Measurements from ENCODE around the gene ANKS3. TPM values are rescaled to one million over a fixed set of nuclear protein-coding genes. Genes with fewer than 3 reads are reported as not detected.

Gene ANKS3, protein sequence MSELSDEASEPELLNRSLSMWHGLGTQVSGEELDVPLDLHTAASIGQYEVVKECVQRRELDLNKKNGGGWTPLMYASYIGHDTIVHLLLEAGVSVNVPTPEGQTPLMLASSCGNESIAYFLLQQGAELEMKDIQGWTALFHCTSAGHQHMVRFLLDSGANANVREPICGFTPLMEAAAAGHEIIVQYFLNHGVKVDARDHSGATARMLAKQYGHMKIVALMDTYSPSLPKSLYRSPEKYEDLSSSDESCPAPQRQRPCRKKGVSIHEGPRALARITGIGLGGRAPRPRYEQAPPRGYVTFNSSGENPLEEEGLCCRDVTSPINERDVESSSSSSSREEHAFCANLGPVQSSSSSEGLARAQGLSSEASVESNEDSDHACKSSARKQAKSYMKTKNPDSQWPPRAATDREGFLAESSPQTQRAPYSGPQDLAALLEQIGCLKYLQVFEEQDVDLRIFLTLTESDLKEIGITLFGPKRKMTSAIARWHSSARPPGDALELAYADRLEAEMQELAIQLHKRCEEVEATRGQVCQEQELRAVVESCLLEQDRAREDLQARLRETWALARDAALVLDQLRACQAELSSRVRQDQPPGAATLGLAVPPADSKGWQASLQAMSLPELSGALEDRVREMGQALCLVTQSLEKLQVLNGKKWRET
- total RNA-seq (2014; rRNA removed; shearing (Covaris generic)) (17.6 and 19.5 TPM in 2 replicates), total RNA-seq (2022) (21.7 and 25.4 TPM in 2 replicates), Bru-seq, nascent RNA (percentile 51 among the genes with signal in this experiment), BruChase-seq, experiment 1, labeled RNA remaining after a 6-hour chase (percentile 60 among the genes with signal in this experiment), BruChase-seq, experiment 2, labeled RNA remaining after a 2-hour chase (percentile 56 among the genes with signal in this experiment)
- long read RNA-seq, partial matches to known transcripts, result 2 of 37 reads
- long read RNA-seq, other reads (novel, unspliced or antisense), result 35 of 37 reads

DNA sequence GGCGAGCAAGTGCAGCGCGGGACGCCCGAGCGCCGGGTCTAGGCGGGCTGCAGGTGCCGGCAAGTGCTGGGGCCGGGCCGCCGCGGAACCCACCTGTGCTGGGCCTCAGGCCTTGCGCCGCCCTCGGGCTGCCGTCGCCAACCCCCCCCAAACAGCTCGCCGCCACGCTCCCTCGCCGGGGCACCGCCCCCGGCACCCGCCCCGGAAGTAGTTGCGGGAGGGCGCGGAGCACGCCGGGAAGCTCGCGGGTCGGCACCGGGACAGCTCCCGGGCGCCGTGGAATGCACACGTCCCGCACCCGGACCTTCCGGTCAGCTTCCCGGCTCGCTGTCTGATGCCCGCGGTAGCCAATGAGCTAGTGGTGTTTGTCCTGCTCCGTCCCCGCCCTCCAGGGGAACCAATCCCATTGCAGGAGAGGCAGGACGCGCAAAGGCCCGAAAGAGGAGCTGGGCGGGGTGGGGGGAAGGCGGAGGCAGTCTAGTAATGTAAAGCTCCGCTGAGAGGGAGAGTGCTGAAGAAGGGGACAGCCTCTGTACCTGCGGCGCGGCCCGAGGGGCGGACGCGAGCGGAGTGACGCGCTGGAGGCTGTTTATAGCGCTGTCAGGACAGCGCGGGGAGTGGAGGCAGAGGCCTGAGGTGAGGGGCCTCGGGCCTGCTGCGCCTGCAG, at the start of gene ANKS3, which contains the start of gene DNAAF8:
Gene ANKS3 (minus strand): TSS at position 209 of the 667 bp plus-strand sequence. CDS start 4,122 bp downstream, outside the sequence.
Gene DNAAF8 (plus strand): TSS at position 475 of the 667 bp plus-strand sequence. CDS start 1,978 bp downstream, outside the sequence.
- no TSS peak for BruUV-seq (replicated peaks)
- POLR2A ChIA-PET, result interaction anchor here (0.6 to 3.6 kb wide), 6 partner anchors 13 to 1974 kb away, joined by 3 to 23 read pairs (median 4); partner anchors contain the start of gene ZNF500
- no peak for TF ChIP-seq EZH2phosphoT487 (IDR thresholded peaks at IDR 0.05; ENCODE audit: borderline replicate concordance, low read depth, low read length)
- TF ChIP-seq, protein P1, sequence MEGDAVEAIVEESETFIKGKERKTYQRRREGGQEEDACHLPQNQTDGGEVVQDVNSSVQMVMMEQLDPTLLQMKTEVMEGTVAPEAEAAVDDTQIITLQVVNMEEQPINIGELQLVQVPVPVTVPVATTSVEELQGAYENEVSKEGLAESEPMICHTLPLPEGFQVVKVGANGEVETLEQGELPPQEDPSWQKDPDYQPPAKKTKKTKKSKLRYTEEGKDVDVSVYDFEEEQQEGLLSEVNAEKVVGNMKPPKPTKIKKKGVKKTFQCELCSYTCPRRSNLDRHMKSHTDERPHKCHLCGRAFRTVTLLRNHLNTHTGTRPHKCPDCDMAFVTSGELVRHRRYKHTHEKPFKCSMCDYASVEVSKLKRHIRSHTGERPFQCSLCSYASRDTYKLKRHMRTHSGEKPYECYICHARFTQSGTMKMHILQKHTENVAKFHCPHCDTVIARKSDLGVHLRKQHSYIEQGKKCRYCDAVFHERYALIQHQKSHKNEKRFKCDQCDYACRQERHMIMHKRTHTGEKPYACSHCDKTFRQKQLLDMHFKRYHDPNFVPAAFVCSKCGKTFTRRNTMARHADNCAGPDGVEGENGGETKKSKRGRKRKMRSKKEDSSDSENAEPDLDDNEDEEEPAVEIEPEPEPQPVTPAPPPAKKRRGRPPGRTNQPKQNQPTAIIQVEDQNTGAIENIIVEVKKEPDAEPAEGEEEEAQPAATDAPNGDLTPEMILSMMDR (conservative IDR thresholded peaks at IDR 0.05; ENCODE audit: low read length), result no peak

DNA sequence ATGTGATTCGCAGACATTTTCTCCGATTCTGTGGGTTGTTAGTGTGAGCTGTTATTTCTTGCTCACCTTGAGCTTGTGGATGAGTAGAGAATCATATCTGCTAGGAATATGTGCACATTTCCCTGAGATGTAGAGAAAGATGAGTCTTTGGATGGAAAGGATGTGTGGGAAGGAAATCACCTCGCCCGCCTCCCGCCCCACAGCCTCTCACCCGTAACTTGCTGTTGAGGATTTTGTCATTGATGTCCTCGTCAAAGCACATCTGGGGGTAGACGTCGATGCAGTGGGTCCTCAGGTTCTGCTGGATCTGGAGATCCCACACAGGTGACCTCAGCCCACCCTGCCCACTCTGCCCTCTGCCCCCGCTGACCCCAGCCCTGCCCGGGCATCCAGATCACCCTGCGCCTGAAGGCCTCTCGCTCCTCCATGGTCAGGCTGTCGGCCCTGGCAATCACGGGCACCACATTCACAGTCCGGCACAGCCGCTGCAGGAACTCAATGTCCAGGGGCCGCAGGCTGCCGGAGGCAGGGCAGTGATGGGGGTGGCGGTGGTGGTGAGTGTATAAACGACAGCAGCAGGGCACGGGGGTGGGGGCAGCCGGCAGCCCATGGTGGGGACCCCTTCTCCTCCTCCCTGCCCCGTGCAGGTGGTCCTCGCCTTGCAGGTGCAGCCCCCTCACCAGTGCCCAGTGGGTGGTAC, 49.3 kb upstream of the ANKS3 start:
- Histone ChIP-seq H3K9me3 (ENCODE audit: low read length) (no peaks in the 10 kb centered on the region), H3K4me1 (ENCODE audit: insufficient read depth, low read length, poor library complexity, severe bottlenecking) (no peaks in the 10 kb centered on the region), H3K36me3 (ENCODE audit: insufficient read depth, low read length) (no peaks in the 10 kb centered on the region), H3K4me3 (ENCODE audit: low read depth, low read length, poor library complexity, severe bottlenecking) (no peak overlapping the region), H3K79me2 (ENCODE audit: insufficient read depth, low read depth, low read length) (no peaks in the 10 kb centered on the region), H2AFZ (ENCODE audit: low read length) (no peak overlapping the region), H3K27ac (ENCODE audit: low read depth, low read length, poor library complexity, severe bottlenecking) (no peak overlapping the region), H3K4me2 (ENCODE audit: low read length) (no peak overlapping the region), H4K20me1 (ENCODE audit: insufficient read depth, low read length) (no peaks in the 10 kb centered on the region), H3K9me2 (ENCODE audit: insufficient read depth, low read length) (no peaks in the 10 kb centered on the region)
- ChIA-PET CTCF (ENCODE audit: unreplicated experiment) (no interaction called here), POLR2A (no interaction called here)
- no TSS peak for BruUV-seq (replicated peaks)
- intact Hi-C loops (cut with micrococcal nuclease; ENCODE audit: unreplicated experiment), result no loop called here
- DNase-seq (ENCODE audit: low spot score), result no peak
- TF ChIP-seq, protein P1 (conservative IDR thresholded peaks at IDR 0.05; ENCODE audit: low read length), result no peak
- no peak for TF ChIP-seq EZH2phosphoT487 (IDR thresholded peaks at IDR 0.05; ENCODE audit: borderline replicate concordance, low read depth, low read length)

More for the DNA sequence above, at the start of gene ANKS3, which contains the start of gene DNAAF8:
- Histone ChIP-seq H3K79me2 (ENCODE audit: insufficient read depth, low read depth, low read length) (peaks cover 13% of the 10 kb centered on the region; the same call in 1 of the 2 replicates), H4K20me1 (ENCODE audit: insufficient read depth, low read length) (no peaks in the 10 kb centered on the region), H3K4me3 (ENCODE audit: low read depth, low read length, poor library complexity, severe bottlenecking) (peak within 1 kb of the TSS; percentile 89), H3K4me2 (ENCODE audit: low read length) (peak within 1 kb of the TSS; percentile 94), H3K4me1 (ENCODE audit: insufficient read depth, low read length, poor library complexity, severe bottlenecking) (peaks cover 15% of the 10 kb centered on the region), H2AFZ (ENCODE audit: low read length) (peak within 1 kb of the TSS; percentile 87), H3K9me2 (ENCODE audit: insufficient read depth, low read length) (no peaks in the 10 kb centered on the region), H3K36me3 (ENCODE audit: insufficient read depth, low read length) (peaks cover 10% of the 10 kb centered on the region; the same call in 1 of the 2 replicates), H3K9me3 (ENCODE audit: low read length) (no peaks in the 10 kb centered on the region), H3K27ac (ENCODE audit: low read depth, low read length, poor library complexity, severe bottlenecking) (peak within 1 kb of the TSS; percentile 64)
- DNase-seq (ENCODE audit: low spot score), result peak; percentile 82
- CTCF ChIA-PET (ENCODE audit: unreplicated experiment), result interaction anchor here (0.5 to 1.3 kb wide), 6 partner anchors 10 to 238 kb away, joined by 3 read pairs; no protein-coding TSS in a partner anchor
- intact Hi-C loops (cut with micrococcal nuclease; ENCODE audit: unreplicated experiment), result loop anchor here (2.0 kb wide), 3 partner anchors 41 to 113 kb away; partner anchors contain the start of genes GLYR1, NUDT16L1, ROGDI and UBN1
